Stimulated activated CD8-positive, alpha-beta memory T cell treated with anti-CD3 and anti-CD28 coated beads, Interleukin-4, amount 100 ng/mL, for 4 hours (primary cell): Measurements from ENCODE around the gene FNDC8.
"Not testable (repeated sequence)": the region's sequence is repeated elsewhere in the genome, so short reads cannot be mapped to it uniquely, and the experiment has no call there.

Experiments used
- DNase-seq, 2 donors: peaks; one replicate each; pipeline ENCODE4 v3.0.0-alpha.2; 2020; ENCODE audit warnings: low read depth in 2 of 2, low spot score in 1 of 2

FNDC8 gene

GRCh38 chr17:35094902-35095301, 26.5 kb upstream of the FNDC8 start:
- no peak for DNase-seq

- no peak for DNase-seq
Observed at GRCh38 chr17:35095741-35096140, 25.7 kb upstream of the FNDC8 start.

GRCh38 chr17:35097776-35098175, 23.6 kb upstream of the FNDC8 start:
- DNase-seq: no peak

GRCh38 chr17:35099908-35100307, 21.5 kb upstream of the FNDC8 start:
- no peak for DNase-seq

GRCh38 chr17:35101036-35101435, 20.4 kb upstream of the FNDC8 start:
- DNase-seq: no peak

GRCh38 chr17:35101725-35102124, 19.7 kb upstream of the FNDC8 start:
- no peak for DNase-seq

GRCh38 chr17:35103271-35103670, 18.1 kb upstream of the FNDC8 start:
- DNase-seq: no peak

- no peak for DNase-seq
Observed at GRCh38 chr17:35104844-35105450, 16.5 kb upstream of the FNDC8 start.

GRCh38 chr17:35110791-35111190, 10.6 kb upstream of the FNDC8 start:
- not testable (repeated sequence) for DNase-seq

GRCh38 chr17:35116845-35117244, 4.6 kb upstream of the FNDC8 start:
- DNase-seq: no peak

- DNase-seq: no peak
Observed at GRCh38 chr17:35117984-35118383, 3.4 kb upstream of the FNDC8 start.

- peak; percentile 45 to 50 for DNase-seq
Observed at GRCh38 chr17:35119370-35120165, 1.8 kb upstream of the FNDC8 start, which contains the start of gene RAD51D. TSS of gene RAD51D (minus strand) at chr17:35119860. CDS start at chr17:35119613, 247 bp downstream.

GRCh38 chr17:35127751-35128514, 6.5 kb downstream of the FNDC8 start:
- no peak for DNase-seq

GRCh38 chr17:35129154-35129972, 7.9 kb downstream of the FNDC8 start:
- DNase-seq: no peak

GRCh38 chr17:35129973-35130351, 8.5 kb downstream of the FNDC8 start:
- no peak for DNase-seq

- DNase-seq: no peak
Observed at GRCh38 chr17:35130392-35130791, 9.0 kb downstream of the FNDC8 start.

- no peak for DNase-seq
Observed at GRCh38 chr17:35132099-35132498, 10.7 kb downstream of the FNDC8 start.

GRCh38 chr17:35132816-35133550, 11.6 kb downstream of the FNDC8 start:
- DNase-seq: no peak

GRCh38 chr17:35135322-35135721, 13.9 kb downstream of the FNDC8 start:
- no peak for DNase-seq

GRCh38 chr17:35138218-35138617, 16.8 kb downstream of the FNDC8 start:
- DNase-seq: no peak
